Measurements from ENCODE around the gene CMKLR1.

Gene CMKLR1

GRCh38 chr12:108241986-108242703 is 97.0 kb downstream of the CMKLR1 start:
- no peak for TF ChIP-seq POLR2AphosphoS5 (IDR thresholded peaks at IDR 0.05; ENCODE audit: low read depth, low read length)
- no peak for TF ChIP-seq REST (IDR thresholded peaks at IDR 0.05; ENCODE audit: insufficient read depth in 1 of 2, low read depth in 2 of 2, low read length in 2 of 2)
- TF ChIP-seq TAF1 (IDR thresholded peaks at IDR 0.05; ENCODE audit: borderline replicate concordance, insufficient read depth, low read length), result no peak
- TF ChIP-seq FOXP2 (optimal IDR thresholded peaks at IDR 0.05; ENCODE audit: borderline replicate concordance, extremely low read depth, extremely low read length, insufficient read depth), result no peak
- no peak for TF ChIP-seq SIN3A (IDR thresholded peaks at IDR 0.05; ENCODE audit: borderline replicate concordance, insufficient read depth, low read length)

- TF ChIP-seq POLR2AphosphoS5 (IDR thresholded peaks at IDR 0.05; ENCODE audit: low read depth, low read length) (no peak), FOXP2 (optimal IDR thresholded peaks at IDR 0.05; ENCODE audit: borderline replicate concordance, extremely low read depth, extremely low read length, insufficient read depth) (no peak), REST (IDR thresholded peaks at IDR 0.05; ENCODE audit: insufficient read depth in 1 of 2, low read depth in 2 of 2, low read length in 2 of 2) (no peak)
Observed at GRCh38 chr12:108240928-108241327, 98.2 kb downstream of the CMKLR1 start.

- no peak for TF ChIP-seq FOXP2 (optimal IDR thresholded peaks at IDR 0.05; ENCODE audit: borderline replicate concordance, extremely low read depth, extremely low read length, insufficient read depth)
- no peak for TF ChIP-seq SIN3A (IDR thresholded peaks at IDR 0.05; ENCODE audit: borderline replicate concordance, insufficient read depth, low read length)
- no peak for TF ChIP-seq POLR2AphosphoS5 (IDR thresholded peaks at IDR 0.05; ENCODE audit: low read depth, low read length)
- no peak for TF ChIP-seq TAF1 (IDR thresholded peaks at IDR 0.05; ENCODE audit: borderline replicate concordance, insufficient read depth, low read length)
- no peak for TF ChIP-seq REST (IDR thresholded peaks at IDR 0.05; ENCODE audit: insufficient read depth in 1 of 2, low read depth in 2 of 2, low read length in 2 of 2)
Observed at GRCh38 chr12:108240027-108240785, 98.9 kb downstream of the CMKLR1 start.

GRCh38 chr12:108239378-108239777 is 99.7 kb downstream of the CMKLR1 start:
- no peak for TF ChIP-seq SIN3A (IDR thresholded peaks at IDR 0.05; ENCODE audit: borderline replicate concordance, insufficient read depth, low read length)
- no peak for TF ChIP-seq POLR2AphosphoS5 (IDR thresholded peaks at IDR 0.05; ENCODE audit: low read depth, low read length)
- no peak for TF ChIP-seq REST (IDR thresholded peaks at IDR 0.05; ENCODE audit: insufficient read depth in 1 of 2, low read depth in 2 of 2, low read length in 2 of 2)
- TF ChIP-seq TAF1 (IDR thresholded peaks at IDR 0.05; ENCODE audit: borderline replicate concordance, insufficient read depth, low read length), result no peak
- TF ChIP-seq FOXP2 (optimal IDR thresholded peaks at IDR 0.05; ENCODE audit: borderline replicate concordance, extremely low read depth, extremely low read length, insufficient read depth), result no peak
